ENCODE measurements around the gene KRT24. TPM values are rescaled to one million over a fixed set of nuclear protein-coding genes. Genes with fewer than 3 reads are reported as not detected.
"Not testable (repeated sequence)": the region's sequence is repeated elsewhere in the genome, so short reads cannot be mapped to it uniquely, and the experiment has no call there.

The KRT24 gene
- total RNA-seq (under 1 TPM in 1 of 2 donors, not detected in 1; 0.12 TPM), polyA plus RNA-seq (ENCODE audit: insufficient read depth, low read depth, low replicate concordance) (not detected)
- long read RNA-seq, donor 1: 0 reads
- long read RNA-seq, donor 2: 0 reads

- Histone ChIP-seq H3K36me3 (ENCODE audit: low read depth, missing control alignments) (no peaks in the 10 kb centered on the region), H3K4me3 (no peak within 1 kb of the TSS), H3K9me3 (no peaks in the 10 kb centered on the region), H3K27ac (no peak within 1 kb of the TSS), H3K4me1 (no peaks in the 10 kb centered on the region), H3K27me3 (no peaks in the 10 kb centered on the region)
- WGBS, 2 donors: 84 to 86% methylated on average over 7 of the region's 7 CpGs
- intact Hi-C loops (cut with DNase I; ENCODE audit: low total_unique reads): no loop called here
- no peak for DNase-seq
- no peak for TF ChIP-seq CTCF (IDR thresholded peaks at IDR 0.05)
- TF ChIP-seq POLR2A (IDR thresholded peaks at IDR 0.05): no peak
Observed at GRCh38 chr17:40703652-40704051, at the start of gene KRT24. TSS of gene KRT24 (minus strand) at chr17:40703752. CDS start at chr17:40703693, 59 bp downstream.

GRCh38 chr17:40751065-40751464, 47.5 kb upstream of the KRT24 start:
- no peaks in the 10 kb centered on the region for H3K4me1 ChIP-seq
- DNase-seq: no peak
- intact Hi-C loops (cut with DNase I; ENCODE audit: low total_unique reads): no loop called here
- 63 to 68% methylated on average over 14 of the region's 14 CpGs for WGBS, 2 donors
- H3K4me3 ChIP-seq: no peak overlapping the region
- H3K9me3 ChIP-seq: no peaks in the 10 kb centered on the region
- H3K27ac ChIP-seq: no peak overlapping the region
- no peak for TF ChIP-seq POLR2A (IDR thresholded peaks at IDR 0.05)
- no peak for TF ChIP-seq CTCF (IDR thresholded peaks at IDR 0.05)
- no peaks in the 10 kb centered on the region for H3K27me3 ChIP-seq
- H3K36me3 ChIP-seq (ENCODE audit: low read depth, missing control alignments): no peaks in the 10 kb centered on the region

GRCh38 chr17:40750391-40750790, 46.8 kb upstream of the KRT24 start:
- intact Hi-C loops (cut with DNase I; ENCODE audit: low total_unique reads): no loop called here
- TF ChIP-seq POLR2A (IDR thresholded peaks at IDR 0.05) (no peak), CTCF (IDR thresholded peaks at IDR 0.05) (no peak)
- no peak overlapping the region for H3K4me3 ChIP-seq
- DNase-seq: no peak
- H3K9me3 ChIP-seq: no peaks in the 10 kb centered on the region
- H3K36me3 ChIP-seq (ENCODE audit: low read depth, missing control alignments): no peaks in the 10 kb centered on the region
- H3K4me1 ChIP-seq: no peaks in the 10 kb centered on the region
- WGBS, 2 donors: 70 to 79% methylated on average over 6 of the region's 6 CpGs
- no peak overlapping the region for H3K27ac ChIP-seq
- H3K27me3 ChIP-seq: no peaks in the 10 kb centered on the region

GRCh38 chr17:40748666-40749065, 45.1 kb upstream of the KRT24 start:
- DNase-seq: not testable (repeated sequence)

GRCh38 chr17:40738553-40738952, 35.0 kb upstream of the KRT24 start:
- WGBS, 2 donors: 65 to 77% methylated on average over 4 of the region's 4 CpGs
- TF ChIP-seq POLR2A (IDR thresholded peaks at IDR 0.05) (no peak), CTCF (IDR thresholded peaks at IDR 0.05) (no peak)
- H3K4me3 ChIP-seq: no peak overlapping the region

More at GRCh38 chr17:40748666-40749065, 45.1 kb upstream of the KRT24 start:
- H3K36me3 ChIP-seq (ENCODE audit: low read depth, missing control alignments); H3K4me3 ChIP-seq; H3K4me1 ChIP-seq; H3K9me3 ChIP-seq; H3K27me3 ChIP-seq; intact Hi-C loops (cut with DNase I; ENCODE audit: low total_unique reads); H3K27ac ChIP-seq: not testable (repeated sequence)
- 71 to 79% methylated on average over 1 of the region's 1 CpG for WGBS, 2 donors

More at GRCh38 chr17:40738553-40738952, 35.0 kb upstream of the KRT24 start:
- intact Hi-C loops (cut with DNase I; ENCODE audit: low total_unique reads): no loop called here
- H3K4me1 ChIP-seq: no peaks in the 10 kb centered on the region
- no peak overlapping the region for H3K27ac ChIP-seq
- H3K36me3 ChIP-seq (ENCODE audit: low read depth, missing control alignments): no peaks in the 10 kb centered on the region
- H3K9me3 ChIP-seq: no peaks in the 10 kb centered on the region
- no peaks in the 10 kb centered on the region for H3K27me3 ChIP-seq
- DNase-seq: no peak
